GM12864 (cell line): ENCODE data around the gene EMC8.

Experiments
- DNase-seq: peaks from one replicate; pipeline ENCODE4 v3.0.0-alpha.2; 2011; ENCODE audit warnings: low read depth
- H3K4me3 ChIP-seq: 2 replicates; pipeline ENCODE4 v1.5.1; 2011; ENCODE audit warnings: mild to moderate bottlenecking, low read depth, low read length, control low read depth
- CTCF ChIP-seq: IDR thresholded peaks from 2 replicates; pipeline ENCODE4 v1.5.1; 2011; ENCODE audit warnings: low read depth, mild to moderate bottlenecking, moderate library complexity, low read length, control low read depth, inconsistent platforms; ENCODE audit errors: missing control alignments

Gene EMC8

GRCh38 chr16:85750827-85751697, 48.3 kb downstream of the EMC8 start, which contains the start of gene C16orf74:
C16orf74 (minus strand) TSS chr16:85751096; CDS start chr16:85735217, 15,879 bp downstream.
- no peak for TF ChIP-seq CTCF
- no peak for DNase-seq
- peak within 1 kb of the TSS; percentile 68 for H3K4me3 ChIP-seq

- peak overlapping the region; percentile 68 for H3K4me3 ChIP-seq
- DNase-seq = no peak
- peak; percentile 8 for TF ChIP-seq CTCF
Observed at GRCh38 chr16:85750146-85750826, 49.1 kb downstream of the EMC8 start.

- peak overlapping the region; percentile 68 for H3K4me3 ChIP-seq
- TF ChIP-seq CTCF = no peak
- no peak for DNase-seq
Observed at GRCh38 chr16:85749771-85750145, 49.6 kb downstream of the EMC8 start.

- no peak for DNase-seq
- H3K4me3 ChIP-seq = no peak overlapping the region
- no peak for TF ChIP-seq CTCF
Observed at GRCh38 chr16:85746460-85747215, 52.7 kb downstream of the EMC8 start.

GRCh38 chr16:85738923-85739715, 60.2 kb downstream of the EMC8 start:
- no peak overlapping the region for H3K4me3 ChIP-seq
- DNase-seq = no peak
- TF ChIP-seq CTCF = no peak

- H3K4me3 ChIP-seq = no peak overlapping the region
- no peak for TF ChIP-seq CTCF
- no peak for DNase-seq
Observed at GRCh38 chr16:85736921-85737320, 62.4 kb downstream of the EMC8 start.
